IPS-NIHi11 (cell line): ENCODE measurements around the gene CHCHD2.
"Not testable (repeated sequence)": the region's sequence is repeated elsewhere in the genome, so short reads cannot be mapped to it uniquely, and the experiment has no call there.

Experiments used
- DNase-seq: peaks from one replicate; pipeline ENCODE4 v3.0.0; 2012; ENCODE audit warnings: mixed read lengths, low spot score

Gene CHCHD2, protein sequence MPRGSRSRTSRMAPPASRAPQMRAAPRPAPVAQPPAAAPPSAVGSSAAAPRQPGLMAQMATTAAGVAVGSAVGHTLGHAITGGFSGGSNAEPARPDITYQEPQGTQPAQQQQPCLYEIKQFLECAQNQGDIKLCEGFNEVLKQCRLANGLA

DNA sequence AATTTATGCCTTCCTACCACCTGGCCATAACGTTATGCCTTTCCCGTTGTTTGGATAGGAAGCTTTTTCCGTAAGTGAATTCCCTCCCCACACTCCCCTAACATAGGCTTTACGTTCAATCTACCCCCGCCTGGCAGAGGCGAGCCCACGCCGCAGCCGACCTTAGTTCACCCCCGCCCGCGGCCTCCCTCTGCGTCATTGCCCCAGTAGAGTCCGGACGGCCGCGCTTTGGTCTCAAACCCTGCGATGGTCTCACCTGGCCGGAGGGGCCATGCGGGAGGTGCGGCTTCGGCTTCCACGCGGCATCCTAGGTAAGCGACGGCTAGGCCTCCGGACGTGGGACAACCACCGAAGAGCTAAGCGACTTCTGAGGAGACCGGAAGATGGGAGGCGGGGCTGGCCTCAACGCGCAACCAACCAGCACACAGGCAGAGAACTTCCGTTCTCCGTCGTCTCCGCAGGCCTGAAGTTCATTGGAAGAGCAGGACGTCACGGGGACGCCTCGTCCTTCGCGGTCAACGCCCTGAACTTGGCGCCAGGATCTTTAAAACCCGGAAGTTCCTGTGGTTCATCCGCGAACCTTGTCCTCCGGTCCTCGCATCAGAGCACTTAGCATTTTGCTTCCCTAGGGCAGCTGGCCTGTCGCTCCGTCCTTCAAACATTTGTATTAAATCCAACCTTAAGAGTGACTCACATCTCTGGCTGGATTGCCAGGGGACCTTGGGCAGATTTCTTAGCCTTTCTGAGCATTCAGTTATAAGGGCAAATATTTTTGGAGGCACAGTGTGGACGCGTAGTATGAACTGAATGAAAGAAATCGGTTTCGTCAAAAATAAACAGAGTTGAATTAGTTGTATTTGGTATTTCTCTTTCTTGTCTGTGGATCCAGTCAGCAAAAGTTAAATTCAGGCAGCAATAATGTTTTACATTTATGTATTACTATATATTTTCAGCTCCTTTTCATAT lies at the start of gene CHCHD2:
Gene CHCHD2 (minus strand): TSS at position 369 of the 966 bp plus-strand sequence. CDS start 63 bp downstream, at position 306.
- peak; percentile 92 for DNase-seq

DNA sequence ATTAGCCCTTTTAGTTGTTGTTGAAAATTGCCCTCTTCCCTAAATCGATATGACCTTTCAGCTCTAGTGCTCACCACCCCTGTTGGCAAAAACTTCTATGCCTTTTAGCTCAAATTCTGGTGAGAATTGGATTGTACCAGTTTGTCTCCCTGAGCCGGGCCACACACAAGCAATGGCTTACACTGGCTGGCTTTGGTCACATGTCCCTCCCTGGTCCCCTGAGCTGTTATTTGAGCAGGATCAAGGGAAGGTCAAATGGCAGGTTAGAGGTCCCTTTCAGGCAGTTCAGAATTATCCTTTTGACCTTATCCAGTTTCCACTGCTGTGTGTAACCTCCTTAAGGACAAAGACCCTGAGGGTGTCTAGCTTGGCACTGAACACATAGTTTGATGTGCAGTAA lies 24.8 kb upstream of the CHCHD2 start:
- not testable (repeated sequence) for DNase-seq

DNA sequence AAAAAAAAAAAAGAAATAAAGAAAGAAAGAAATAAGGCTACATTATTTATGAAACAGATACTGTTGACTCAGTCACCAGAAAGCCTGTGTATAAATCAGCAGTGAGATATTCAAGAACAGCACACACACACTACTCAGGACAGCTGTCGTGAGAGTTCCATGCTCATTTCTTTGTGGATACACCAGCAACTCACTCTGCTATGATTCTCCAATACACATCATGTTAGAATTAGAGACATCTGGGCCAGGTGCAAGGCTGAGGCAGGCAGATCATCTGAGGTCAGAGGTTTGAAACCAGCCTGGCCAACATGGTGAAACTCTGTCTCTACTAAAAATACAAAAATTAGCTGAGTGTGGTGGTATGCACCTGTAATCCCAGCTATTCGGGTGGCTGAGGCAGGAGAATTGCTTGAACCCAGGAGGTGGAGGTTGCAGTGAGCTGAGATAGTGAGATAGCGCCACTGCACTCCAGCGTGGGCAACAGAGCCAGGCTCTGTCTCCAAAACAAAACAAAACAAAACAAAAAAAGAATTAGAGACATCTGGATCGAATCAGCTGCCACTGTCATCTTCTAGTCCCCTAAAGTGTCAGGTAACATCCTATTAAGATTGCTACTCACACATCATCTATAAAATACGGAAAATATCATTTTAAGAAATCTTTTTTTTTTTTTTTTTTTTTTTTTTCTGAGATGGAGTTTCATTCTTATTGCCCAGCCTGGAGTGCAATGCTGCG lies 21.1 kb upstream of the CHCHD2 start:
- no peak for DNase-seq

DNA sequence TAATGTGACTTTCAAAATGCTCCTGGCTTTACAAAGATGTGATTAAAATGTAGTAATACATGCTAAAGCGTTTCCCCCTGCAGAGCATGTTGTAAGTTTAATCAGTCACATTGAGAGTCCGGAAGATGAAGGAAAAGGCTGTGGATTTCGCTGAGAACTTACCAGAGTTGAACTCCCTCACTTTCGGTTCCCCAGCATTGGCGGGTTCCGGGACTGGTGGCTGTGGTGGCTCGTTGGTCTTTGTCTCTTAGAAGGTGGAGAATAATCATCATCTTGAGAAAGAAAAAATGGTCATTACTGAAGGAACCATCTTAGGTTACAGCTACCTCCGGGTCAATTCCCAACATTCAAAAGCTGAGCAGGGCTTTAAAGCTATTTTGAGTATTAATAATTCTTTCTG lies 19.6 kb upstream of the CHCHD2 start:
- DNase-seq = no peak

DNA sequence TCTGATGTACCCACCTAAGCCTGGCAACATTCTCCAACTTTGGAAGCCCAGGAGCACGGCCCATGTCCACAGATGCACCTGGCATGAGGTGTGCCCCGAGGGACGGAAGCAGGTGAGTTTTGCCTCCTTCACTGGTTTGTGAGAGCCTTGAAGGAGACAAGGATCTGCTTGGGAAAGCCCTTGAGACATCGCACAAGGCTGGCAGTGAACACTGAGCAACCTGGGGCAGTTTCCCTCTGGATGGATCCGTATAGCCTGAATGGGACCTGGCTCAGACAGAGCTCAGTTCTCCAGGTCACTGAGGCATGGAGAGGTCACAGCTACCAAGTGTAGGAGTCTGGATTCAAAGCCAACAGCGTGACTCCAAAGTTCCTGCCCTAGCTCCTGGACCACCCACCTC lies 18.7 kb upstream of the CHCHD2 start:
- no peak for DNase-seq

DNA sequence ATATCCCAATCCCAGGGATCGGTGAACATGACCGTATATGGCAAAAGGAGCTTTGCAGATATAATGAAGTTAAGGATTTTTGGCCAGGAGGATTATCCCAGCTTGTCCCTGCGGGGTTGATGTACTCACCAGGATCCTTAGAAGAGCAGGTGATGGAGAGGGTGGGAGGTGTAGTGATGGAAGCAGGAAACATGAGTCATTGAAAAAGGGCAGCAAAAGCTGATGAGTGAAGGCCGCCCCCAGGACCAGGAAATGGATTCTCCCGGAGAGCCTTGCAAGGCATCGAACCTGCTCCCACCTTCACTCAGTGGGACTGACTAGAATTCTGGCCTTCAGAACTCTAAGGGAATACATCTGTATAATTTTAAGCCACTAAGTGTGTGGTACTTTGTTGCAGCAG lies 15.2 kb upstream of the CHCHD2 start:
- DNase-seq = no peak

DNA sequence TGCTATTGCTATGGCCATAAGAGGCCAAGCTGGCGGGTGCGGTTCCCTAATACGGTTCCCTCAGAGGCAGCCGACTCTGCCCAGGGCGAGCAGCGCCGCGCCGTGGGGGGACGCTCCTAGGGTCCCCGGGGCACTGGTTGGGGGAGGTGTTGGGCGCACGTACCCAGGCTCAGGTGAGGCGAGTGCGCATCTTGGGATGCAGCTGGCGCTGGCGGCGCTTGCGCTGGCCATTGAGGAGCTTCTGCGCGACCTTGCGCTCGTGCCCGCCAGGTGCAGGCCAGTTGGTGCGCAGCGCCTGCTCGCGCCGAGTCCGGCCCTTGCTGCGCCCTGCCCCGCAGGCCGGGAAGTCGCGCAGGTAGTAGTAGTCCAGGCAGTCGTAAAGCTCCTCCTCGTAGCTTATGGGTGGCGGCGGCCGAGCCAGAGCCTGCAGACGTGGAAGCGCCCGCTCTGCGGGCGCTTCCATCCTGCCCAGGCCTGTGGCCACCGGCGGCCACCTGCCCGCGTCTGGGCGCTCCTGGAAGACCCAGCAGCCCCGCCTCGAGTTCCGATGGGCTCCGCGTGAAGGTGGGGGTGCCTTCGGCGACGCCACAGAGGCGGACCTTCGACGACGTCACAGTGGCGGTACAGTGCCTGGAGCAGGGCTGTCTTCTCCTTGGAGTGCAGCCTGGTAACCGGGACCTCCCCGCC lies 9.7 kb upstream of the CHCHD2 start, which contains the start of gene NUPR2:
Gene NUPR2 (minus strand): TSS at position 566 of the 687 bp plus-strand sequence. CDS start 103 bp downstream, at position 463.
- no peak for DNase-seq

DNA sequence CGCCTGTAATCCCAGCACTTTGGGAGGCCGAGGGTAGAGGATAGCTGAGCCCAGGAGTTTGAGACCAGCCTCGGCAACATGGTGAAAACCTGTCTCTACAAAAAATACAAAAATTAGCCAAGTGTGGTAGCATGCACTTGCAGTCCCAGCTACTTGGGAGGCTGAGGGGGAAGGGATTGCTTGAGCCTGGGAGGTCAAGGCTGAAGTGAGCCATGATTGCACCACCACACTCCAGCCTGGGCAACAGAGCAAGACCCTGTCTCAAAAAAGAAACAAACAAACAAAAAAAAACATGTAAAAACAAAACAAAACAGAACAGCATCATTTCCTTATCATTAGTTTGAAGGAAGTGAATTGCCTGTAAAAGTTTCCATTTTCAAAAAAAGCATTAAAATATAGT lies 6.0 kb upstream of the CHCHD2 start:
- DNase-seq = not testable (repeated sequence)

DNA sequence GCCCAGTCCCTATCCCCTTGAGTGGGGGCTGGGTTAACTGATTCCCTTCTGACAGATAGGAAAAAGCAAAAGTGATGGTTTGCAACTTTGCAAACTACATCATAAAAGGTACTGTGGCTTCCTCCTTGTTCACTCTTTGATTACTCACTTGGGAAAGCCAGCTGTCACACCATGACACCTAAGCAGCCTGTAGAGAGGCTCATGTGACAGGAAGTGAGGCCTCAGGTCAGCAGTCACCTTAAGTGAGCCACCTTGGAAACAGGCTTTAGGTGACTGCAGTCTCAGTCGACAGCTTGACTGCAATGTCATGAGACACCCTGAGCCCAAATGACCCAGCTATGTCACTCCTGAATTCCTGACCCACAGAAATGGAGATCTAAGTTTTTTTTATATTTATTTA lies 4.3 kb upstream of the CHCHD2 start:
- no peak for DNase-seq

DNA sequence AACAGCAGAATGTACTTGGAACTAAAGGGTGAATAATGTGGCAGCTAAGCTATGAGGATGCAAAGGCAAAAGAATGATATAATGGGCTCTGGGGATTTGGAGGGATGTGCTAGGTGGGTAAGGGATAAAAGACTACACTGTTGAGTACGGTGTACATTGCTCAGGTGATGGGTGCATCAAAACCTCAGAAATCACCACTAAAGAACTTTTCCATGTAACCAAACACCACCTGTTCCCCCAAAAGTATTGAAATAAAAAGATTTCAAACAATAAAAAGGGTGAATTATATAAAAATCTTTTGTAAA lies 1.6 kb upstream of the CHCHD2 start:
- DNase-seq = no peak

DNA sequence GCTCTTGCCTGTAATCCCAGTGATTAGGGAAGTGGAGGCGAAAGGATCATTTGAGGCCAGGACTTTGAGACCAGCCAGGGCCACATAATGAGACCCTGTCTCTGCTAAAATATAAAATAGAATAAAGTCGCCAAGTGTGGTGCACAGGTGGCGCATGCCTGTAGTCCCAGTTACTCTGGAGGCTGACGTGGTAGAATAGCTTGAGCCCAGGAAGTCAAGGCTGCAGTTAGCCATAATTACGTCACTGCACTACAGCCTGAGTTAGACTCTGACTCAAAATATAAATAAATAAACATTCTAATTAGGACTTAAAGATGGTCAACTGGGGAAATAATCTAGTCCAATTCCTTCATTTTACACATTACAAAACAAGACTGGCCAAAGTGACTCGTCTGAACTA lies 768 bp downstream of the CHCHD2 start:
- no peak for DNase-seq

DNA sequence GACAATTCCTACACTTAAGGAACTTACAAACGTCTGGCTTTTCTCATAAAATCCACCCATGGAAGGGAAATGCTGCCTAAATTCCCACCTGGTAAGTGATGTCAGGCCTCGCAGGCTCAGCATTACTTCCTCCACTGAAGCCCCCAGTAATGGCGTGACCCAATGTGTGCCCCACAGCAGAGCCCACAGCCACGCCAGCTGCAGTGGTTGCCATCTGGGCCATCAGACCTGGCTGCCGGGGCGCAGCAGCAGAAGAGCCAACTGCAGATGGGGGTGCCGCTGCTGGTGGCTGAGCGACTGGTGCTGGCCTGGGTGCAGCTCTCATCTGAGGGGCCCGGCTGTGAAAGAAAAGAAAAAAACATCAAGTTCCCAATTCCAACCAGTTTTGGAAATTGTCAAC lies 2.1 kb downstream of the CHCHD2 start:
- DNase-seq = not testable (repeated sequence)

DNA sequence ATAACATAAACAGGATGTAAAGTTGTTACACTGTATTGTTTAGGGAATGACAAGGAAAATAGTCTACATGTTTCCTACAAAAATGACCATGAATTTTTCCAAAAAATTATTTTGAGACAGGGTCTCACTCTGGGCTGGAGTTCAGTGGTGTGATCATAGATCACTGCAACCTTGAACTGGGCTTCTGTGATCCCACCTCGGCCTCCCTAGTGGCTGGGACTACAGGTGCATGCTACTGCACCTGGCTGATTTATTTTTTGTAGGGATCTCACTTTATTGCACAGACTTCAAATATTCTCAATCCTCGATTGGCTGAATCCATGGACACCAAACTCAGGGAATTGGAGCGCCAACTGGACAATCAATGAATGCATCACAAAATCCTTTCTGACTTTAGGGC lies 6.6 kb downstream of the CHCHD2 start:
- DNase-seq = no peak

DNA sequence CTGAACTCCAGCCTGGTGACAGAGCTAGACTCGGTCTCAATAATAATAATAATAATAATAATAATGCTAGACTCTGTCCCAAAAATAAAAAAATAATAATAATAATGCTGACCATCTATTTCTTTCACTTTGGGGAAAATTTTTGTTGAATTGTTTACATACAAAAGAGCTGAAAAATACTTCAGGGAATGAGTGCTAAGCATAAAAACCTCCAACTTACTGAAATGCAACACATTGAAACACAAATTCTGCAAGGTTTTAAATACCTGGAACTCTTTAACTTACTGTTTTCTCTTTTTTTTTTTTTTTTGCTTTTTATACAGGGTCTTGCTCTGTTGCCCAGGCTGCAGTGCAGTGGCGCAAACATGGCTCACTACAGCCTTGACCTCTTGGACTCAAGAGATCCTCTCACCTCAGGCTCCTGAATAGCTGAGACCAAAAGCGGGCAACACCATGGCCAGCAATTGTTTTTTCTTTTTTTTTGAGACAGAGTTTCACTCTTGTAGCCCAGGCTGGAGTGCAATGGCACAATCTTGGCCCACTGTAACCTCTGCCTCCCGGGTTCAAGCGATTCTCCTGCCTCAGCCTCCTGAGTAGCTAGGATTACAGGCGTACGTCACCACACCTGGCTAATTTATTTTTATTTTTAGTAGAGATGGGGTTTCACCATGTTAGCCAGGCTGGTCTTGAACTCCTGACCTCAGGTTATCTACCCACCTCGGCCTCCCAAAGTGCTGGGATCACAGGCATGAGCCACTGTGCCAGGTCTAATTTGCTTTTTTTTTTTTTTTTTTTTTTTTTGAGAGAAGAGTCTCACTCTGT lies 7.9 kb downstream of the CHCHD2 start:
- not testable (repeated sequence) for DNase-seq

DNA sequence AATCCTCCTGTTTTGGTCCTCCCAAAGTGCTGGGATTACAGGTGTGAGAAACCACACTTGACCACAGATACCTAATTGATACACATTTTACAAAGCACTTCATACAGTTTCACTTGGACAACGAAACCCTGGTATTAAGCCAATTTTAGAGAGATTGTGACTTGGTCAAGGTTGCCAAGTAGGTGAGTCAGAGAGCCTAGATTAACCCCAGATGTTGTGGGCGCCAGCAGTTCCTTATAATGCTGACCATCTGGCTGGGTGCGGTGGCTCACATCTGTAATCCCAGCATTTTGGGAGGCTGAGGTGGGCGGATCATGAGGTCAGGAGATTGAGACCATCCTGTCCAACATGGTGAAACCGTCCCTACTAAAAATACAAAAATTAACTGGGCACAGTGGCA lies 8.6 kb downstream of the CHCHD2 start:
- no peak for DNase-seq

DNA sequence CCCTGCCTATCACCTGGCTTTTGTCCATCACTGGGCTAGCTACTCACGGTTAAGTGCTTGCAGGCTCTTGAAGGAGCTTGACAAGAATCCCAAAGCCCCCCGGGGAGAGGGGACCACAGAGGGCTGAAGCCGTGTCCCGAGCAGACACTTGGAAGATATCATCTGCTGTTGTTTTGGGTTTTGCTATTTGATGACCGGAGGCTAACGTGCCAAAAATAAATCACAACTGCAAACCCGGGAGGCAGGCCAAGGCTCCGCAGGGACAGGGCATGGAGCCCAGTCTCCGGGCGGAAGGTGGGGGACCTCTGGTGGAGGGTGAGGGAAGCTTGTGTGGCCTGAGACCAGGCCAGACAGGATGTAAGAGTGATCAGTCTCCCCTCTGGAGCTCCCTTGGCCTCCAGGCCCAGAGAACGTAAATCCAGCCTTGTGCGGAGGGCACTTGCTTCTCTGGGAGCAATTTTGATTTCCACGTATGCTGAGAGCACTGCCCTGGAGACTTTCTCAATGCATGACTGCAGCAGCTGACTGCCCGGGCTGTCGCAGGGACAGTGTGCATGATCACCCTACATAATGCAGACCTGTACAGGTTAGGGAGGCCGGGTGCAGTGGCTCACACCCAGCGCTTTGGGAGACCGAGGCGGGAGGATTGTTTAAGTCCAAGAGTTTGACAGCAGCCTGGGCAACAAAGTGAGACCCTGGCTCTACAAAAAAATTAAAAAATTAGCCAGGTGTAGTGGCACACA lies 13.3 kb downstream of the CHCHD2 start, which contains the start of gene PHKG1:
Gene PHKG1 (minus strand): TSS at position 164 of the 743 bp plus-strand sequence. CDS start 4,011 bp downstream, outside the sequence.
- DNase-seq = peak; percentile 79

DNA sequence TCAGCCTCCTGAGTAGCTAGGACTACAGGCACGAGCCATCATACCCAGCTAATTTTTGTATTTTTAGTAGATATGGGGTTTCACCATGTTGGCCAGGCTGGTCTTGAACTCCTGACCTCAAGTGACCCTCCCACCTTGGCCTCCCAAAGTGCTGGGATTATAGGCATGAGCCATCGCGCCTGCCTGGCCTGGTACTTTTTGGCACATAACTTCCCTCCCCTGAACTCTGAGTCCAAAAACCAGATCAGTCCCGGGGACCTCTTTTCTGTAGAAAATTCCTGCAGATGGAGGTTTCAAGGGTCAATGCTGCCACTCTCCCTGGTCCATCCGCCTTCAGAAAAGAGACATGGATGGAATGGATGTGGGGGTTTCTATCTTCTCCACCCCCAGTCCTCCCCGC lies 13.9 kb downstream of the CHCHD2 start:
- not testable (repeated sequence) for DNase-seq

DNA sequence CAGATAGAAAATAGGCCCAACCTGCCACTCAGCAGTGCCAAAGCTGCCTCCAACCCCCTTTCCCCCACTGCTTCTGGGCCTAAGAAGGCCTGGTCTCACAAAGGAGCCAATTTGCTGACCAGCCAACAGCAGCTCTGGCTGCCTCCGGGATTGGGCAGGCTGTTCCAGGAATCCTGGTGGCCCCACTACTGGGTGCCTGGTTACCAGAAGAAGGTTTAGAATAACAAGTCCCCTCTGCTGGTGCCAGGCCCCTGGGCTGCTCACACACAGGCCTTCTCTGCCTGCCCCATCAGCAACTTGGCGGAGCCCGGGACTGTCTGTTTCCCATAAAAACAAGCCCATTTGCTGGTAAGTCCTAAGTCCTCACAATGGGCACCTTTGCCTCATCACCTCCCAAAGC lies 14.7 kb downstream of the CHCHD2 start:
- no peak for DNase-seq

DNA sequence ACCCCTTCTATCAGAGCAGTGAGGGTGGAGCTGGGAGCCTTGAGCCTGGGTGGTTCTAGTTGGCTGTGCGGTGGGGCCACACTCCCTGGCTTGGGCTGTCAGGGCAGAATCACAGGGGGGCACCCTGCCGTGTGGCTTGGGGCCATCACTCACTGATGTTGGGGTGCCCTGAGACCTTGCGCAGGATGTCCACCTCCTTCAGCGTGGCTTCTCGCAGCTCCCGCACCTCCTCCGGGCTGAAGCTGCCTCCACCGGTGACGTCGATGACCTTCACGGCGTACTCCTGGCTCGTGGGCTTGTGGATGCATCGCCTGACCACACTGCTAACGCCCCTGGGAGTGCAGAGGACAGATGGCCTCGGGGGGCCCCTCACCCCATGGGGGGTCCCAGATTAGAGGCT lies 18.8 kb downstream of the CHCHD2 start:
- no peak for DNase-seq

DNA sequence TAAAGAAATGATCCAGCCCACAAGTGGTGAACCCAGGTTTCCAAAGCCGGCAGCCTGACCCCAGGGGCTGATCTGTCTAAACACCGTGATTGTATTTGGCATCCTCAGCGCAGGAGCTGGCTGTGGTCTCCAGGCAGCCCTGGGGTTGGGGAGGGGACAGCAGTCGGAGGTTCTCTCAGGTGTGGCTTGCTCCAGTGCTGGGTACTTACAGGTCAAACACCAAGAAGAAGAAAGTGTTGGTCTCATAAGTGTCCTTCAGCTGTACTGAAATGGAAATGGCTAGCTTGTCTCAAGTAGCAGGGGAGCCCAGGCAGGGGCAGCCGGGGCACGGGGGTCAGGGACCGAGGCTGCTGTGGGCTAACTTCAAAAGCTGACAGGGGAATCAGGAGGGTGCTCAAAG lies 19.5 kb downstream of the CHCHD2 start:
- DNase-seq = no peak
